ENCODE measurements around the gene CDHR1. TPM values are rescaled to one million over a fixed set of nuclear protein-coding genes. Genes with fewer than 3 reads are reported as not detected.

Gene CDHR1
- polyA plus RNA-seq, 1 donor from 2014 or later, result 1.9 TPM

DNA sequence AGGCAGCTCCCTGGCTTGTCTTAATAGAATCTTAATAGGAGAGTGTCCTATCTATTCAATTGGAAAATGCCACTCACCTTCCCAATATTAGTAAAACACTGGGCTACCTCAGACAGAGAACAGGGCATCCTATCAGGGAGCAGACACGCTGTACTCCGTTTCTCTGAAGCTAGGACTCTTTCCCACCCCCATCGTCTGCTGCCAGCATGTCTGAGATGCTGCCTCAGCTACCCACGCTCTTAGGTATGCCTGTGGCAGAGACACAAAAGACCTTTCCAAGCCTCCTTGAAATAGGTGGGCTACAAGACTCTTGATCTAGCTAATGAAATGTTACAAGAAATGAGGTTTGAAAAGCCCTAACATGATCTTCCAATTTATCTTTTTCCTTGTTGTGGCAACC lies 33.5 kb downstream of the CDHR1 start:
- H3K9ac ChIP-seq (ENCODE audit: low read length), result no peak overlapping the region

DNA sequence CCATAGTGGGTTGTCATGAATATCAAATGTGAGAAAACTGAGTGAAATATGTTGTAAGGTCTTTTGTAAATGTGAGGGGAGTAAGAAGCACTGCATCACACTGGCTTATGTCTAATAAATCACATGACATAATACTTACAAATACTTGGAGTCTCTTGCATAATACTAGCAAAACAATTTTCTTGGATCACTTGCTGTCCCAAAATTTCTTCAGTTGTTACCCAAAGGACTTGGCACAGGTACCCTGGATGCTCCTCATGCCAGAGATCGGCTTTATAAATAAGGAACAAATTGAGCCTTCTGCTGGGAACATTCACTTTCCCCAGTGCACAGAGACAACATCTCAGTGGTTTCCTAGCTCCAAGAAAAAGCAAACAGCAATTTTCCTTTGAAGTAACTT lies 36.0 kb downstream of the CDHR1 start:
- H3K36me3 ChIP-seq (ENCODE audit: insufficient read depth, low read length), result no peaks in the 10 kb centered on the region
- H3K27ac ChIP-seq (ENCODE audit: low read length), result no peak overlapping the region
- no peaks in the 10 kb centered on the region for H3K79me2 ChIP-seq (replicated peaks; ENCODE audit: insufficient read depth, low read length)
- no peak overlapping the region for H3K4me2 ChIP-seq (ENCODE audit: low read length)
- no peak overlapping the region for H3K9ac ChIP-seq (ENCODE audit: low read length)
- H2AFZ ChIP-seq (ENCODE audit: low read depth, low read length), result no peak overlapping the region
- H4K20me1 ChIP-seq (ENCODE audit: insufficient read depth), result no peaks in the 10 kb centered on the region
- H3K9me3 ChIP-seq (ENCODE audit: low read length), result no peaks in the 10 kb centered on the region
- H3F3A ChIP-seq (ENCODE audit: insufficient read depth, low read length, poor library complexity, severe bottlenecking), result no peaks in the 10 kb centered on the region
- H3K27me3 ChIP-seq (ENCODE audit: insufficient read depth, low read depth, low read length), result no peaks in the 10 kb centered on the region
- no peak overlapping the region for H3K4me3 ChIP-seq (ENCODE audit: low read length)
- TF ChIP-seq TAF1 (IDR thresholded peaks at IDR 0.05; ENCODE audit: low read depth), result no peak
- TF ChIP-seq, protein P1, sequence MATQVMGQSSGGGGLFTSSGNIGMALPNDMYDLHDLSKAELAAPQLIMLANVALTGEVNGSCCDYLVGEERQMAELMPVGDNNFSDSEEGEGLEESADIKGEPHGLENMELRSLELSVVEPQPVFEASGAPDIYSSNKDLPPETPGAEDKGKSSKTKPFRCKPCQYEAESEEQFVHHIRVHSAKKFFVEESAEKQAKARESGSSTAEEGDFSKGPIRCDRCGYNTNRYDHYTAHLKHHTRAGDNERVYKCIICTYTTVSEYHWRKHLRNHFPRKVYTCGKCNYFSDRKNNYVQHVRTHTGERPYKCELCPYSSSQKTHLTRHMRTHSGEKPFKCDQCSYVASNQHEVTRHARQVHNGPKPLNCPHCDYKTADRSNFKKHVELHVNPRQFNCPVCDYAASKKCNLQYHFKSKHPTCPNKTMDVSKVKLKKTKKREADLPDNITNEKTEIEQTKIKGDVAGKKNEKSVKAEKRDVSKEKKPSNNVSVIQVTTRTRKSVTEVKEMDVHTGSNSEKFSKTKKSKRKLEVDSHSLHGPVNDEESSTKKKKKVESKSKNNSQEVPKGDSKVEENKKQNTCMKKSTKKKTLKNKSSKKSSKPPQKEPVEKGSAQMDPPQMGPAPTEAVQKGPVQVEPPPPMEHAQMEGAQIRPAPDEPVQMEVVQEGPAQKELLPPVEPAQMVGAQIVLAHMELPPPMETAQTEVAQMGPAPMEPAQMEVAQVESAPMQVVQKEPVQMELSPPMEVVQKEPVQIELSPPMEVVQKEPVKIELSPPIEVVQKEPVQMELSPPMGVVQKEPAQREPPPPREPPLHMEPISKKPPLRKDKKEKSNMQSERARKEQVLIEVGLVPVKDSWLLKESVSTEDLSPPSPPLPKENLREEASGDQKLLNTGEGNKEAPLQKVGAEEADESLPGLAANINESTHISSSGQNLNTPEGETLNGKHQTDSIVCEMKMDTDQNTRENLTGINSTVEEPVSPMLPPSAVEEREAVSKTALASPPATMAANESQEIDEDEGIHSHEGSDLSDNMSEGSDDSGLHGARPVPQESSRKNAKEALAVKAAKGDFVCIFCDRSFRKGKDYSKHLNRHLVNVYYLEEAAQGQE (IDR thresholded peaks at IDR 0.05; ENCODE audit: borderline replicate concordance), result no peak
- no peak for TF ChIP-seq SMC3 (conservative IDR thresholded peaks at IDR 0.05; ENCODE audit: poor library complexity)
- no peak for TF ChIP-seq RAD21 (conservative IDR thresholded peaks at IDR 0.05)
- TF ChIP-seq, protein P2, sequence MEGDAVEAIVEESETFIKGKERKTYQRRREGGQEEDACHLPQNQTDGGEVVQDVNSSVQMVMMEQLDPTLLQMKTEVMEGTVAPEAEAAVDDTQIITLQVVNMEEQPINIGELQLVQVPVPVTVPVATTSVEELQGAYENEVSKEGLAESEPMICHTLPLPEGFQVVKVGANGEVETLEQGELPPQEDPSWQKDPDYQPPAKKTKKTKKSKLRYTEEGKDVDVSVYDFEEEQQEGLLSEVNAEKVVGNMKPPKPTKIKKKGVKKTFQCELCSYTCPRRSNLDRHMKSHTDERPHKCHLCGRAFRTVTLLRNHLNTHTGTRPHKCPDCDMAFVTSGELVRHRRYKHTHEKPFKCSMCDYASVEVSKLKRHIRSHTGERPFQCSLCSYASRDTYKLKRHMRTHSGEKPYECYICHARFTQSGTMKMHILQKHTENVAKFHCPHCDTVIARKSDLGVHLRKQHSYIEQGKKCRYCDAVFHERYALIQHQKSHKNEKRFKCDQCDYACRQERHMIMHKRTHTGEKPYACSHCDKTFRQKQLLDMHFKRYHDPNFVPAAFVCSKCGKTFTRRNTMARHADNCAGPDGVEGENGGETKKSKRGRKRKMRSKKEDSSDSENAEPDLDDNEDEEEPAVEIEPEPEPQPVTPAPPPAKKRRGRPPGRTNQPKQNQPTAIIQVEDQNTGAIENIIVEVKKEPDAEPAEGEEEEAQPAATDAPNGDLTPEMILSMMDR (IDR thresholded peaks at IDR 0.05; ENCODE audit: poor library complexity, severe bottlenecking), result no peak
- H3K9me2 ChIP-seq (ENCODE audit: insufficient read depth, low read length), result no peaks in the 10 kb centered on the region

More for the DNA sequence above, 33.5 kb downstream of the CDHR1 start:
- no peaks in the 10 kb centered on the region for H3K27me3 ChIP-seq (ENCODE audit: insufficient read depth, low read depth, low read length)
- H3K9me2 ChIP-seq (ENCODE audit: insufficient read depth, low read length), result no peaks in the 10 kb centered on the region
- no peaks in the 10 kb centered on the region for H4K20me1 ChIP-seq (ENCODE audit: insufficient read depth)
- H3K9me3 ChIP-seq (ENCODE audit: low read length), result no peaks in the 10 kb centered on the region
- TF ChIP-seq EP300 (conservative IDR thresholded peaks at IDR 0.05; ENCODE audit: poor library complexity, severe bottlenecking) (no peak), SMC3 (conservative IDR thresholded peaks at IDR 0.05; ENCODE audit: poor library complexity) (no peak)
- TF ChIP-seq, protein P1 (IDR thresholded peaks at IDR 0.05; ENCODE audit: borderline replicate concordance), result no peak
- H2AFZ ChIP-seq (ENCODE audit: low read depth, low read length), result no peak overlapping the region
- H3K4me2 ChIP-seq (ENCODE audit: low read length), result no peak overlapping the region
- no peak overlapping the region for H3K4me3 ChIP-seq (ENCODE audit: low read length)
- no peaks in the 10 kb centered on the region for H3K79me2 ChIP-seq (replicated peaks; ENCODE audit: insufficient read depth, low read length)
- H3F3A ChIP-seq (ENCODE audit: insufficient read depth, low read length, poor library complexity, severe bottlenecking), result no peaks in the 10 kb centered on the region
- no peak overlapping the region for H3K27ac ChIP-seq (ENCODE audit: low read length)
- no peaks in the 10 kb centered on the region for H3K36me3 ChIP-seq (ENCODE audit: insufficient read depth, low read length)
